Measurements from ENCODE around the gene UNK. TPM values are rescaled to one million over a fixed set of nuclear protein-coding genes. Genes with fewer than 3 reads are reported as not detected.

The UNK gene
- polyA plus RNA-seq, 1 donor, result 35.7 TPM

DNA sequence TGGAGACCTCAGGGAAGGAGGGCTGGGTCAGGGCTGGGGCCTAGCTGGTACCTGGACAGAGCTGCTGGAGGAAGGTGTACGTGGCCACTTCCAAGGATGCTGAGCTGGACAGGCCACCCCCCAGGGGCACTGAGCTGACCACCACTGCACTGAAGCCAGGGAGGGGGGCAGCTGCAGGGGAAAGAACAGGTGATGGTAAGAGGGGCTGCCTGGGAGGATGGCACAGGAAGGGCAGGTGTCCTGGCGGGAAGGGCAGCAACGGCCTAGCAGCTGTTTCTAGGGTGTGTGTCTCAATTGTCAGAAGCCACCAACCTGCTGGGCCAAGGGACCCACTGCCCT is 21.4 kb upstream of the UNK start:
- WGBS (ENCODE audit: insufficient coverage, low lambda C conversion rate), result no CpG with 5 or more reads among the region's 3 CpGs

DNA sequence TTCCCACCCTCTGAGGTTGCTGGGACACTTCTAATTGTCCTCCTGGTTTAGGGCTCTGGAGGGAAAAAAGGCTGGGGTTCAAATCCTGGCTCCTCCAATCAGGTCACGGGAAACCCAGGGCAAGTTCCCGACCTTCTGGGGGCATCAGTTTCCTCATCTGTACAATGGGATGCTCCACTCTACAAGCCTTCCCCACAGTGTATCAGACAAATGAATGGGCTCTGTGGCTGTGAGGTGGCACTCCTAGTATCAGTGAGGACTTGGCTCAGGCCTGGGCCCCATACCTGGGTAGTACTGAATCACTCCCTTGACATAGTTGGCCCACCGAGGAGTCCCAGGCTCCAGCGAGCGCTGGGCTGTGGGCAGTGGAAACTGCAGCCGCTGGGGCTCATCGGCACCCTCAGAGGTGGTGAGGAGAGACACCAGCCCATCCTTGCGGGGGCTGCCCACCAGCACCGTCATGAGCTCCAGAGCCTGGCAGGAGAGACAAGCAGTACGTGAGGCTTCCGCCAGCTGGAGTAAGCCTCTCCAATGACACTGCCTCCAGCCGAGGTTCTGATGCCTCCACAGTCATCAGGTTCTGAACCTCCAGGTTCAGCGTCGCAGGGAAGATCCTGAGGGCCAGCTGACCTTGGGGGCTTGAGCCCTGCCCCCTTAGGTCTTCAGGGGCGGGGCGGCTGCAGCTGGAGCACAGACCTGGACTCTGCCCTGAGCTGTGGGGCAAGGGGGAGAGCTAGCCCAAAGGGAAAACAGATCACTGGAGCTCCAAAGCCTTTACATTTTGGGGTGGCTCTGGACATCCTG is 20.8 kb upstream of the UNK start:
- Histone ChIP-seq H3K27ac (ENCODE audit: low read length) (peak overlapping the region; percentile 77), H3K4me1 (ENCODE audit: control insufficient read depth, insufficient read depth, low read length) (peaks cover 17% of the 10 kb centered on the region), H3K27me3 (ENCODE audit: control insufficient read depth, insufficient read depth, low read length) (no peaks in the 10 kb centered on the region), H3K9me3 (ENCODE audit: control insufficient read depth, low read depth, low read length) (no peaks in the 10 kb centered on the region), H3K4me3 (ENCODE audit: low read length) (peak overlapping the region; percentile 71), H3K36me3 (ENCODE audit: control insufficient read depth, insufficient read depth, low read length) (peaks cover 11% of the 10 kb centered on the region)
- peak in 1 of 2 donors; percentile 67 for DNase-seq
- no CpG with 5 or more reads among the region's 16 CpGs for WGBS (ENCODE audit: insufficient coverage, low lambda C conversion rate)

More for the DNA sequence above, 21.4 kb upstream of the UNK start:
- Histone ChIP-seq H3K27ac (ENCODE audit: low read length) (no peak overlapping the region), H3K4me3 (ENCODE audit: low read length) (no peak overlapping the region), H3K4me1 (ENCODE audit: control insufficient read depth, insufficient read depth, low read length) (peaks cover 17% of the 10 kb centered on the region), H3K36me3 (ENCODE audit: control insufficient read depth, insufficient read depth, low read length) (peaks cover 16% of the 10 kb centered on the region), H3K27me3 (ENCODE audit: control insufficient read depth, insufficient read depth, low read length) (no peaks in the 10 kb centered on the region), H3K9me3 (ENCODE audit: control insufficient read depth, low read depth, low read length) (no peaks in the 10 kb centered on the region)
- no peak for DNase-seq

DNA sequence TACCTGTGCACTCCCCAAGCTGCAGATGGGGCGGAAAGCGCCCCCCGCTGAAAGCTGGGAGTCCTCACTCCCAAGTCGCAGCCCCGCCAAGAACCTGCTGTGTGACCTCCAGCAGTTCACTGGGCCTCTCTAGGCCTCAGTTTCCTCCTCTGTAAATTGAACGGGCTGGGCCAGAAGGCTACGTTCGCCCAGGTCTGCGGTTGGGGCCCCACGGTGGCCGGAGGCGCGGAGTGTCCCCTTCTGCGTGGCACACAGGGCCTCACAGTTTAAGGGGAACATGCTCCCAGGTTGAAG is 20.2 kb upstream of the UNK start:
- WGBS (ENCODE audit: insufficient coverage, low lambda C conversion rate), result no CpG with 5 or more reads among the region's 14 CpGs

DNA sequence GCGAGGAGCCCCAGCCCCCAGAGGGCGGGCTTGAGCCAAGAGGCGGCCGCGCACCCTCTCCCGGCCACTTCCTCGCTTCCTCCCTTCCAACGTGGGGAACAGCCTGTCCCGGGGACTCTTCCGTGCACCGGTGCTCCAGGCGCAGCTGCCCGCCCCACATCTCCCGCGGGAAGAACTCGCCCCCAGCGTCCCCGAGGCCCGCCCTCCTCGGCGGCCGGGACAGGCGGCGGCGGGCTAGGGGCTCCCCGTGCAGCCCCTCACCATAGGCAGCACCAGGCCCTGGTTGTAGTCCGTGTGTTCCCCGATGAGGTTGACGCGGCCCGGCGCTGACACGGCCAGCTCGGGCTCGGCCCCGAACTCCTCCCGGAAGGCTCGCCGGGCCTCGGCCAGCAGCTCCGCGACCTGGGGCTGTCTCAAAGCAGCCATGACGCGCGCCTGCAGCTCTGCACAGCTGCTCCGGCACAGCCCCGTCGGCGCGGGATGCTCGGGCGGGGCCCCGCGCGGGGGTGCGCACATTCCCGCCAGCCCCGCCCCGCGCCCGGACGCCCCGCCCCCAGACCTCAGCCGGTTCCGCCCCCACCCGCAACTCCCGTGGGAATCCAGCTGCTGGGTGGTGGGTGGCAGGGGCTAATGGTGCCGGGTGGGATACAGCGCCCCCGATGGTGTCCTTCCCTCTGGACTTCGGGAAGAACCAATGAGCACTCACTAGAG is 19.7 kb upstream of the UNK start, which contains the start of gene GALK1:
Gene GALK1 (minus strand): TSS at position 482 of the 711 bp plus-strand sequence. CDS start 56 bp downstream, at position 426.
- peak within 1 kb of the TSS; percentile 77 for H3K27ac ChIP-seq (ENCODE audit: low read length)
- peaks cover 17% of the 10 kb centered on the region for H3K4me1 ChIP-seq (ENCODE audit: control insufficient read depth, insufficient read depth, low read length)
- peaks cover 7% of the 10 kb centered on the region for H3K36me3 ChIP-seq (ENCODE audit: control insufficient read depth, insufficient read depth, low read length)
- peak; percentile 79 to 82 for DNase-seq
- peak within 1 kb of the TSS; percentile 71 for H3K4me3 ChIP-seq (ENCODE audit: low read length)
- no peaks in the 10 kb centered on the region for H3K9me3 ChIP-seq (ENCODE audit: control insufficient read depth, low read depth, low read length)
- H3K27me3 ChIP-seq (ENCODE audit: control insufficient read depth, insufficient read depth, low read length), result no peaks in the 10 kb centered on the region
- WGBS (ENCODE audit: insufficient coverage, low lambda C conversion rate), result no CpG with 5 or more reads among the region's 71 CpGs

More for the DNA sequence above, 20.2 kb upstream of the UNK start:
- H3K27me3 ChIP-seq (ENCODE audit: control insufficient read depth, insufficient read depth, low read length), result no peaks in the 10 kb centered on the region
- peaks cover 17% of the 10 kb centered on the region for H3K4me1 ChIP-seq (ENCODE audit: control insufficient read depth, insufficient read depth, low read length)
- H3K27ac ChIP-seq (ENCODE audit: low read length), result peak overlapping the region; percentile 77
- H3K4me3 ChIP-seq (ENCODE audit: low read length), result peak overlapping the region; percentile 71
- H3K9me3 ChIP-seq (ENCODE audit: control insufficient read depth, low read depth, low read length), result no peaks in the 10 kb centered on the region
- peaks cover 9% of the 10 kb centered on the region for H3K36me3 ChIP-seq (ENCODE audit: control insufficient read depth, insufficient read depth, low read length)
- DNase-seq, result no peak

DNA sequence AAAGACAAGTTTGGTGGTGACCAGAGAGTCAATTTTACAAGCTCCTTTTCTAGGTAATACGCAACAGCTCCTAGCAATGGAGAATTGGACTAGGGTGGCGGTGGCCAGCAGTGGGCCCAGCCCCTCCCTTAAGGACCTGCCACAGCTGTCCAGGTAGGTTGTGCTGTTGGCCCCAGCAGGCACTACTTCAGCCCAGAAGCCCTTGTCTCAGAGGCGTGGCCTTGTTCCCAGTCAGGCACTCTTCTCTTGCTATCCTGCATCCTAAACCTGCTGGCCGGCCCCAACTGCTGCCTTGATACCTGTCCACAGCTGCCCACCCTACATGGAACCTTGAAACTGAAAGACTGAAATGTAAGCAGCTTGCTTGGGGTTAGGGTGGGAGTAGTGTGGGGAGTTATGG is 18.6 kb upstream of the UNK start:
- Histone ChIP-seq H3K36me3 (ENCODE audit: control insufficient read depth, insufficient read depth, low read length) (peaks cover 7% of the 10 kb centered on the region), H3K27me3 (ENCODE audit: control insufficient read depth, insufficient read depth, low read length) (no peaks in the 10 kb centered on the region), H3K4me3 (ENCODE audit: low read length) (no peak overlapping the region), H3K4me1 (ENCODE audit: control insufficient read depth, insufficient read depth, low read length) (peaks cover 19% of the 10 kb centered on the region), H3K27ac (ENCODE audit: low read length) (no peak overlapping the region), H3K9me3 (ENCODE audit: control insufficient read depth, low read depth, low read length) (no peaks in the 10 kb centered on the region)
- no CpG with 5 or more reads among the region's 4 CpGs for WGBS (ENCODE audit: insufficient coverage, low lambda C conversion rate)
- peak in 1 of 2 donors; percentile 14 for DNase-seq

DNA sequence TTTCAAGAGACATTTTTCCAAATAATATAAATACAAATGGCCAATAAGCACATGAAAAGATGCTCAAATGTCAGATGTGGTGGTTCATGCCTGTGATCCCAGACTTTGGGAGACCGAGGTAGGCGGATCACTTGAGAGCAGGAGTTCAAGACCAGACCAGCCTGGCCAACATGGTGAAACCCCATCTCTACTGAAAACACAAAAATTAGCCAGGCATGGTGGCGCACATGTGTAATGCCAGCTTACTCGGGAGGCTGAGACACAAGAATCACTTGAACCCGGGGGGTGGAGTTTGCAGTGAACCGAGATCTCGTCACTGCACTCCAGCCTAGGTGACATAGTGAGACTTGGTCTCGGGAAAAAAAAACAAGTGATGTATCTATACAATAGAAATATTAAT is 16.7 kb upstream of the UNK start:
- Histone ChIP-seq H3K27me3 (ENCODE audit: control insufficient read depth, insufficient read depth, low read length) (no peaks in the 10 kb centered on the region), H3K9me3 (ENCODE audit: control insufficient read depth, low read depth, low read length) (no peaks in the 10 kb centered on the region), H3K4me1 (ENCODE audit: control insufficient read depth, insufficient read depth, low read length) (peaks cover 36% of the 10 kb centered on the region), H3K36me3 (ENCODE audit: control insufficient read depth, insufficient read depth, low read length) (no peaks in the 10 kb centered on the region), H3K27ac (ENCODE audit: low read length) (no peak overlapping the region), H3K4me3 (ENCODE audit: low read length) (no peak overlapping the region)
- WGBS (ENCODE audit: insufficient coverage, low lambda C conversion rate), result 60% methylated on average over 1 of the region's 8 CpGs
- no peak for DNase-seq

DNA sequence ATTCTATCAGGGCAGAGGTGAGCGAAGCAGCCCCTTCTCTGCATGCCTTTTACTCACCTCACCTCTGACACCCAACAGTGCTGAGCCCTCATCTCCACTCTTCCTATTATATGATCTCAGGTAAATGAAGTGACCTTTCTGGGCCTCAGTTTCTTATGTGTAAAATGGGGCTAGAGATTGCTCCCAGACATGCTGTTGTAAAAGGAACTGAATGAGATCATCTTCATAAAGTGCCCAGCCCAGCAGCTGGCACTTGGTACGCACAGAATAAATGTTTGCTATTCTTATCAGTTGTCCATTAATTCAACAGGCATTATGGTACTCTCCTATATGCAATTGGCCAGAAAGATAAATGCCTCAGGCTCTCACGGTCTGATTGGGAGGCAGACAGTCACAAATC is 15.1 kb upstream of the UNK start:
- DNase-seq, result peak in 1 of 2 donors; percentile 84
- no peaks in the 10 kb centered on the region for H3K9me3 ChIP-seq (ENCODE audit: control insufficient read depth, low read depth, low read length)
- H3K4me1 ChIP-seq (ENCODE audit: control insufficient read depth, insufficient read depth, low read length), result peaks cover 27% of the 10 kb centered on the region
- H3K27ac ChIP-seq (ENCODE audit: low read length), result peak overlapping the region; percentile 9
- WGBS (ENCODE audit: insufficient coverage, low lambda C conversion rate), result no CpG with 5 or more reads among the region's 3 CpGs
- no peaks in the 10 kb centered on the region for H3K27me3 ChIP-seq (ENCODE audit: control insufficient read depth, insufficient read depth, low read length)
- no peak overlapping the region for H3K4me3 ChIP-seq (ENCODE audit: low read length)
- peaks cover 2% of the 10 kb centered on the region for H3K36me3 ChIP-seq (ENCODE audit: control insufficient read depth, insufficient read depth, low read length)

DNA sequence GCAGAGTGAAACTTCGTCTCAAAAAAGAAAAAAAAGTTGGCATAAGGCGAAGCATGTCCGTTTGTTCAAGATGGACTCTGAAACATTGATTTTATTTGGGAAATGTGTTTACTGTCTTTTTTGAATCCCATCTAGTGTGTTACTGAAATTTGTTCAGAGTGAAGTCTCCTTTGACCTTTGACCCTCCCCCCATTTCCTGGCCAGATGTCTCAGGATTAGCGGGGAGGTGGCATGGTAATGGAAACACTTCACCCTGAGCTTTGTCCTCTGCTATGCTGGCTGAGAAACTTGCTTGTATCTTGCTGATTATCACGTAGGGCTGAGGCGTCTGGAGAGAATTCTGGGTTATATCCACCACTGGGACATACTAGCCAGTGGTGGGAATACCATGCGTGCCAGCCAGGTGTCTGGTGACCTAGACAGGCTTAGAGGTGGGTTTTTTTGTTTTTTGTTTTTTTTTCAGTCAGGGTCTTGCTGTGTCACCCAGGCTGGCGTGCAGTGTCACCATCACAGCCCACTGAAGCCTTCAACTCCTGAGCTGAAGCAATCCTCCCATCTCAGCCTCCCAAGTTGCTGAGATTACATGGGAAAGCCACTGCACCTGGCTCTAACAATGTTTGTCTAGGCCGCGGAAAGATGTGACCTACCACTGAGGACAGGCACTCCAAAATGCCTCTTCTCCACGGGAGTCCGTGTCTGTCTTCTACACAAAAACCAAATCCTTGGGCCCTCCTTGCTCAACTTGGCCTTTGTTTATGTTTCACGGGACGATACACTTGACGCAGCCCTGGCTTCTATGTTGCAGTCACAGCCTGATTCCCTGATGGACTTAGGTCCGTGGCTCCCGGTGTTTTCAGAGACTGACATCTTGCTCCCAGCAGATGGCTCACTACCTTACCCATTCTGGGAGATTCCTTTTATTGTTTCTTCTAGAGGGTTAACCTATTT is 13.0 kb upstream of the UNK start:
- Histone ChIP-seq H3K4me1 (ENCODE audit: control insufficient read depth, insufficient read depth, low read length) (peaks cover 25% of the 10 kb centered on the region), H3K27ac (ENCODE audit: low read length) (peak overlapping the region; percentile 75), H3K9me3 (ENCODE audit: control insufficient read depth, low read depth, low read length) (no peaks in the 10 kb centered on the region), H3K27me3 (ENCODE audit: control insufficient read depth, insufficient read depth, low read length) (no peaks in the 10 kb centered on the region), H3K36me3 (ENCODE audit: control insufficient read depth, insufficient read depth, low read length) (peaks cover 13% of the 10 kb centered on the region), H3K4me3 (ENCODE audit: low read length) (no peak overlapping the region)
- peak; percentile 71 to 86 for DNase-seq
- WGBS (ENCODE audit: insufficient coverage, low lambda C conversion rate), result no CpG with 5 or more reads among the region's 17 CpGs

DNA sequence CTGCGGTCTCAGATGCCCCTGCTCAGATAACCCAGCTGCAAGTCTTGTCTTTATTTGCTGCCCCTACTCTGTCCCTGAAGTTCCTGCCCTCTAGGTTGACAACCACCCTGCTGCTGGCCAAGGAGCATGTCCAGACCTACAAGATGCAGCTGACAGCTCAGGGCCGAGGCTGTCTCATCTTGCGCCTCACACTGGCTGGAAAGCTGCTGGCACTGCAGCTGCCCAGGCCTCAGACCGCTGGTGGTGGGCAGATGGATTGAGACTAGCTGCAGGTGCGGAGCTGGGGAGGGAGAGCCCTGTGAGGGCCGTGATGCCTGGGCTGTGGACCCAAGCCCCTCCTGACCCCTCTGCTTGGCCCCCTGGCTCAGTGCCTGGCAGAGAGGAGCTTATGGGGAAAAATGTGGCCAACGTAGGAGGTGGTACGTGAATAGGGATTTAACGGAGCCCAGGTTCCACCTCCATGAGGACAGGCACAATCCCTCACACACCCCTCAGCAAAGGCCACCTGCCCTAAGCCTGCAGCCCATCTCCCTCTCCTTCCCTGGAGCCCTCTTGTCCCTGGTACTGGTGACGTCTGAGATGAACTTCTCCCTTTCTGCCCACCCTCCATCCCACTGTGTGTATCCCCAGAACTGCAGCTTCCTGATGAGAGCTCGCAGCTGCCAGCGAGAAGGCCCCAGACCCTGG is 11.3 kb upstream of the UNK start:
- no CpG with 5 or more reads among the region's 12 CpGs for WGBS (ENCODE audit: insufficient coverage, low lambda C conversion rate)
- Histone ChIP-seq H3K9me3 (ENCODE audit: control insufficient read depth, low read depth, low read length) (no peaks in the 10 kb centered on the region), H3K4me1 (ENCODE audit: control insufficient read depth, insufficient read depth, low read length) (peaks cover 29% of the 10 kb centered on the region), H3K36me3 (ENCODE audit: control insufficient read depth, insufficient read depth, low read length) (peaks cover 24% of the 10 kb centered on the region), H3K27me3 (ENCODE audit: control insufficient read depth, insufficient read depth, low read length) (no peaks in the 10 kb centered on the region), H3K27ac (ENCODE audit: low read length) (no peak overlapping the region), H3K4me3 (ENCODE audit: low read length) (no peak overlapping the region)
- no peak for DNase-seq
